HG03457 (cell line): ENCODE results near the gene SPCS2.
"Not testable (repeated sequence)": the region's sequence is repeated elsewhere in the genome, so short reads cannot be mapped to it uniquely, and the experiment has no call there.

Source experiments
- ATAC-seq: cut with Tn5 transposase; IDR thresholded peaks from one replicate; pipeline ENCODE4 v1.9.1; 2021; ENCODE audit warnings: moderate number of reproducible peaks; ENCODE audit not compliant: unreplicated experiment

The SPCS2 gene

GRCh38 chr11:74949753-74950137 is 679 bp downstream of the SPCS2 start:
- no peak for ATAC-seq

GRCh38 chr11:74950374-74950969 is 1.4 kb downstream of the SPCS2 start:
- ATAC-seq, result no peak

GRCh38 chr11:74951226-74951625 is 2.2 kb downstream of the SPCS2 start:
- ATAC-seq, result no peak

- ATAC-seq, result no peak
Observed at GRCh38 chr11:74952752-74953151, 3.7 kb downstream of the SPCS2 start.

- no peak for ATAC-seq
Observed at GRCh38 chr11:74953451-74953850, 4.4 kb downstream of the SPCS2 start.

GRCh38 chr11:74954199-74954598 is 5.1 kb downstream of the SPCS2 start:
- no peak for ATAC-seq

GRCh38 chr11:74956397-74957015 is 7.4 kb downstream of the SPCS2 start:
- no peak for ATAC-seq

- no peak for ATAC-seq
Observed at GRCh38 chr11:74957937-74958629, 9.0 kb downstream of the SPCS2 start.

- ATAC-seq, result not testable (repeated sequence)
Observed at GRCh38 chr11:74960128-74960527, 11.1 kb downstream of the SPCS2 start.

- no peak for ATAC-seq
Observed at GRCh38 chr11:74966651-74967050, 17.6 kb downstream of the SPCS2 start.

- ATAC-seq, result no peak
Observed at GRCh38 chr11:74970852-74971395, 21.9 kb downstream of the SPCS2 start.

- no peak for ATAC-seq
Observed at GRCh38 chr11:74971424-74971823, 22.4 kb downstream of the SPCS2 start.

GRCh38 chr11:74978041-74978440 is 29.0 kb downstream of the SPCS2 start:
- ATAC-seq, result no peak

GRCh38 chr11:74980634-74981033 is 31.6 kb downstream of the SPCS2 start:
- ATAC-seq, result no peak

GRCh38 chr11:74981888-74982287 is 32.8 kb downstream of the SPCS2 start:
- ATAC-seq, result no peak

- no peak for ATAC-seq
Observed at GRCh38 chr11:74984070-74984469, 35.0 kb downstream of the SPCS2 start.

GRCh38 chr11:74984730-74985129 is 35.7 kb downstream of the SPCS2 start:
- no peak for ATAC-seq

GRCh38 chr11:74988541-74989259 is 39.6 kb downstream of the SPCS2 start, which contains the start of gene NEU3:
Gene NEU3, plus strand, starts transcription at chr11:74988933. Its CDS starts 128 bp downstream, at chr11:74989061.
- ATAC-seq, result peak; percentile 73

GRCh38 chr11:74989260-74989638 is 40.2 kb downstream of the SPCS2 start:
- ATAC-seq, result peak; percentile 11

- ATAC-seq, result not testable (repeated sequence)
Observed at GRCh38 chr11:74990150-74990549, 41.1 kb downstream of the SPCS2 start.

GRCh38 chr11:74990941-74991340 is 41.9 kb downstream of the SPCS2 start:
- ATAC-seq, result no peak
